Muscle layer of colon (tissue), 2 donors: Measurements from ENCODE around the gene SFMBT2.

Source experiments
- H3K27ac ChIP-seq: one replicate; pipeline ENCODE4 v1.7.0; 2013; ENCODE audit warnings: low read depth, mild to moderate bottlenecking, low read length, moderate library complexity
- H3K27me3 ChIP-seq, 2 donors: one replicate each; pipeline ENCODE4 v1.7.0; 2013; ENCODE audit warnings: low read length in 2 of 2, mild to moderate bottlenecking in 2 of 2; ENCODE audit not compliant: insufficient read depth in 2 of 2, control insufficient read depth in 1 of 2
- H3K36me3 ChIP-seq: one replicate; pipeline ENCODE4 v1.7.0; 2013; ENCODE audit warnings: mild to moderate bottlenecking, low read length; ENCODE audit not compliant: insufficient read depth
- H3K4me1 ChIP-seq: one replicate; pipeline ENCODE4 v1.7.0; 2013; ENCODE audit warnings: mild to moderate bottlenecking, low read length; ENCODE audit not compliant: insufficient read depth
- H3K4me3 ChIP-seq, 2 donors: one replicate each; pipeline ENCODE4 v1.7.0; 2013; ENCODE audit warnings: low read length in 2 of 2, low read depth in 1 of 2, mild to moderate bottlenecking in 1 of 2, moderate library complexity in 1 of 2
- H3K9ac ChIP-seq: one replicate; pipeline ENCODE4 v1.7.0; 2013; ENCODE audit warnings: low read length
- H3K9me3 ChIP-seq: one replicate; pipeline ENCODE4 v1.7.0; 2013; ENCODE audit warnings: mild to moderate bottlenecking, low read length
- donor health status: abdominal sarcoma.
- donor health status: Adenocarcinoma of cecum.

The SFMBT2 gene

GRCh38 chr10:7409045-7409731, 1.6 kb downstream of the SFMBT2 start:
- Histone ChIP-seq H3K27me3 (peaks cover 26 to 65% of the 10 kb centered on the region in 2 donors), H3K36me3 (no peaks in the 10 kb centered on the region), H3K9ac (no peak overlapping the region), H3K4me3 (peak overlapping the region; percentile 61 to 65), H3K9me3 (no peaks in the 10 kb centered on the region), H3K4me1 (peaks cover 18% of the 10 kb centered on the region), H3K27ac (no peak overlapping the region)

- H3K9me3 ChIP-seq: no peaks in the 10 kb centered on the region
- H3K9ac ChIP-seq: no peak overlapping the region
- H3K4me3 ChIP-seq: peak overlapping the region; percentile 61 to 65
- H3K27ac ChIP-seq: no peak overlapping the region
- no peaks in the 10 kb centered on the region for H3K36me3 ChIP-seq
- peaks cover 26 to 64% of the 10 kb centered on the region in 2 donors for H3K27me3 ChIP-seq
- peaks cover 18% of the 10 kb centered on the region for H3K4me1 ChIP-seq
These were observed 2.4 kb downstream of the SFMBT2 start for GRCh38 chr10:7408291-7409044.

- Histone ChIP-seq H3K27me3 (peaks cover 26 to 56% of the 10 kb centered on the region in 2 donors), H3K9me3 (no peaks in the 10 kb centered on the region), H3K9ac (no peak overlapping the region), H3K4me1 (peaks cover 17% of the 10 kb centered on the region), H3K27ac (peak overlapping the region; percentile 44), H3K36me3 (no peaks in the 10 kb centered on the region), H3K4me3 (peak overlapping the region; percentile 61 to 65)
These were observed 3.2 kb downstream of the SFMBT2 start for GRCh38 chr10:7407368-7408290.

- no peak overlapping the region for H3K9ac ChIP-seq
- H3K4me3 ChIP-seq: peak overlapping the region in 1 of 2 donors; percentile 61
- H3K36me3 ChIP-seq: no peaks in the 10 kb centered on the region
- no peaks in the 10 kb centered on the region for H3K9me3 ChIP-seq
- peaks cover 13% of the 10 kb centered on the region for H3K4me1 ChIP-seq
- H3K27me3 ChIP-seq: peaks cover 20 to 47% of the 10 kb centered on the region in 2 donors
- no peak overlapping the region for H3K27ac ChIP-seq
These were observed 4.0 kb downstream of the SFMBT2 start for GRCh38 chr10:7406712-7407333.

- H3K4me3 ChIP-seq: no peak overlapping the region
- no peak overlapping the region for H3K27ac ChIP-seq
- peaks cover 13% of the 10 kb centered on the region for H3K4me1 ChIP-seq
- peaks cover 16 to 36% of the 10 kb centered on the region in 2 donors for H3K27me3 ChIP-seq
- H3K9ac ChIP-seq: no peak overlapping the region
- no peaks in the 10 kb centered on the region for H3K9me3 ChIP-seq
- H3K36me3 ChIP-seq: no peaks in the 10 kb centered on the region
These were observed 5.2 kb downstream of the SFMBT2 start for GRCh38 chr10:7405637-7406036.

- H3K27ac ChIP-seq: no peak overlapping the region
- H3K36me3 ChIP-seq: no peaks in the 10 kb centered on the region
- H3K27me3 ChIP-seq: peaks cover 6 to 15% of the 10 kb centered on the region in 2 donors
- H3K9me3 ChIP-seq: no peaks in the 10 kb centered on the region
- H3K9ac ChIP-seq: no peak overlapping the region
- peaks cover 8% of the 10 kb centered on the region for H3K4me1 ChIP-seq
- H3K4me3 ChIP-seq: no peak overlapping the region
These were observed 7.2 kb downstream of the SFMBT2 start for GRCh38 chr10:7403620-7404019.

GRCh38 chr10:7401782-7402181, 9.1 kb downstream of the SFMBT2 start:
- Histone ChIP-seq H3K9ac (no peak overlapping the region), H3K4me1 (no peaks in the 10 kb centered on the region), H3K27me3 (no peaks in the 10 kb centered on the region), H3K4me3 (no peak overlapping the region), H3K27ac (no peak overlapping the region), H3K9me3 (no peaks in the 10 kb centered on the region), H3K36me3 (no peaks in the 10 kb centered on the region)

GRCh38 chr10:7401156-7401555, 9.7 kb downstream of the SFMBT2 start:
- Histone ChIP-seq H3K36me3 (no peaks in the 10 kb centered on the region), H3K27me3 (no peaks in the 10 kb centered on the region), H3K4me1 (no peaks in the 10 kb centered on the region), H3K27ac (no peak overlapping the region), H3K9me3 (no peaks in the 10 kb centered on the region), H3K9ac (no peak overlapping the region), H3K4me3 (no peak overlapping the region)

GRCh38 chr10:7400068-7400715, 10.6 kb downstream of the SFMBT2 start:
- Histone ChIP-seq H3K9me3 (no peaks in the 10 kb centered on the region), H3K27me3 (no peaks in the 10 kb centered on the region), H3K27ac (no peak overlapping the region), H3K36me3 (no peaks in the 10 kb centered on the region), H3K4me3 (no peak overlapping the region), H3K9ac (no peak overlapping the region), H3K4me1 (no peaks in the 10 kb centered on the region)

GRCh38 chr10:7399533-7399932, 11.3 kb downstream of the SFMBT2 start:
- Histone ChIP-seq H3K27ac (no peak overlapping the region), H3K36me3 (no peaks in the 10 kb centered on the region), H3K4me1 (no peaks in the 10 kb centered on the region), H3K4me3 (no peak overlapping the region), H3K27me3 (no peaks in the 10 kb centered on the region), H3K9ac (no peak overlapping the region), H3K9me3 (no peaks in the 10 kb centered on the region)
